Keratinocyte (primary cell): ENCODE results near the gene SEPTIN5. TPM values are rescaled to one million over a fixed set of nuclear protein-coding genes. Genes with fewer than 3 reads are reported as not detected.
A peak's percentile ranks its signal among the peaks of the same experiment; 100 is the strongest.

Source experiments
- DNase-seq: peaks from one replicate; pipeline ENCODE4 v3.0.0-alpha.2; 2011; ENCODE audit warnings: low read depth, missing footprints, low spot score
- FAIRE-seq: peaks from 2 replicates; lab custom pipeline; 2011; peaks lifted over from hg19 to GRCh38; lab: Jason Lieb, UNC
- H2AFZ ChIP-seq: 2 replicates; pipeline ENCODE4 v1.6.0; 2012; ENCODE audit warnings: low read length, control low read depth, inconsistent platforms; ENCODE audit not compliant: control insufficient read depth
- H3K27ac ChIP-seq: 2 replicates; pipeline ENCODE4 v1.5.1; 2011; ENCODE audit warnings: low read length; ENCODE audit not compliant: control insufficient read depth, insufficient read depth
- H3K27me3 ChIP-seq: 3 replicates; pipeline ENCODE4 v1.6.0; 2011; ENCODE audit warnings: low read length; ENCODE audit not compliant: control insufficient read depth, insufficient read depth; ENCODE audit errors: extremely low read depth
- H3K36me3 ChIP-seq, 2 experiments: 2 replicates in 1 of 2; 3 replicates in 1 of 2; pipeline ENCODE4 v1.5.1; 2011; ENCODE audit warnings: low read length in 2 of 2, mild to moderate bottlenecking in 1 of 2; ENCODE audit not compliant: control insufficient read depth in 2 of 2, insufficient read depth in 2 of 2; ENCODE audit errors: extremely low read depth in 1 of 2
- H3K4me1 ChIP-seq: 3 replicates; pipeline ENCODE4 v1.5.1; 2011; ENCODE audit warnings: low read length; ENCODE audit not compliant: control insufficient read depth, insufficient read depth; ENCODE audit errors: extremely low read depth
- H3K4me2 ChIP-seq: 3 replicates; pipeline ENCODE4 v1.6.0; 2011; ENCODE audit warnings: low read depth, low read length; ENCODE audit not compliant: control insufficient read depth, insufficient read depth; ENCODE audit errors: extremely low read depth
- H3K4me3 ChIP-seq, 3 experiments: fragments of 200-600 bp in 1 of 3; sonication (generic) in 1 of 3; 2 replicates in 2 of 3; 3 replicates in 1 of 3; pipeline ENCODE4 v1.5.1; 2011 to 2016; ENCODE audit warnings: low read length in 3 of 3, mild to moderate bottlenecking in 3 of 3, control low read depth in 2 of 3, inconsistent platforms in 1 of 3, low read depth in 1 of 3, mixed read lengths in 1 of 3, mixed run types in 1 of 3, moderate library complexity in 1 of 3; ENCODE audit not compliant: control insufficient read depth in 2 of 3, insufficient read depth in 2 of 3; ENCODE audit errors: extremely low read depth in 1 of 3
- H3K79me2 ChIP-seq: 2 replicates; pipeline ENCODE4 v1.6.0; 2012; ENCODE audit warnings: low read length; ENCODE audit not compliant: control insufficient read depth, insufficient read depth
- H3K9ac ChIP-seq: 3 replicates; pipeline ENCODE4 v1.6.0; 2011; ENCODE audit warnings: low read length; ENCODE audit not compliant: control insufficient read depth, insufficient read depth; ENCODE audit errors: extremely low read depth
- H3K9me1 ChIP-seq: 3 replicates; pipeline ENCODE4 v1.6.0; 2011; ENCODE audit warnings: low read length; ENCODE audit not compliant: control insufficient read depth, insufficient read depth; ENCODE audit errors: extremely low read depth
- H3K9me3 ChIP-seq: 2 replicates; pipeline ENCODE4 v1.5.1; 2012; ENCODE audit warnings: low read depth, low read length; ENCODE audit not compliant: control insufficient read depth
- H4K20me1 ChIP-seq: 3 replicates; pipeline ENCODE4 v1.6.0; 2011; ENCODE audit warnings: low read length; ENCODE audit not compliant: control insufficient read depth, insufficient read depth; ENCODE audit errors: extremely low read depth
- EZH2 ChIP-seq: IDR thresholded peaks from one replicate; pipeline ENCODE4 v1.6.1; 2012; ENCODE audit warnings: inconsistent platforms, mild to moderate bottlenecking, low read length, moderate library complexity
- dilution Hi-C: fragments of 300-500 bp; cut with MboI; formaldehyde crosslinking; loops from one replicate; pipeline ENCODE4 v1.7.0; 2020; ENCODE audit warnings: low sequenced_read_pairs; ENCODE audit not compliant: extremely low pct_ligation_motif_present
- polyA plus RNA-seq, 5 experiments: library from polyadenylated mRNA; depleted of rRNA in 3 of 5; stranded (reverse) in 3 of 5; stranded (forward) in 1 of 5; unstranded in 1 of 5; fragments of >200 nt; gene quantifications; 1 replicate in 1 of 5; 2 replicates in 3 of 5; 3 replicates in 1 of 5; pipeline versions ENCODE4 v1.2.1 to v1.2.3, GENCODE V29; 2011 to 2012; ENCODE audit warnings: missing spikeins in 2 of 5, low read depth in 1 of 5, low replicate concordance in 1 of 5
- TF ChIP-seq, protein P1 (sequence below), 3 experiments: IDR thresholded peaks in 1 of 3; conservative IDR thresholded peaks in 1 of 3; optimal IDR thresholded peaks in 1 of 3; 2 replicates in 2 of 3; 3 replicates in 1 of 3; pipeline versions ENCODE3 to v1.5.1; 2011; ENCODE audit warnings: low read length in 3 of 3, mild to moderate bottlenecking in 3 of 3, moderate library complexity in 2 of 3, control low read depth in 1 of 3, inconsistent platforms in 1 of 3; ENCODE audit not compliant: insufficient read depth in 2 of 3; ENCODE audit errors: extremely low read depth in 1 of 3

SEPTIN5 gene
- polyA plus RNA-seq, 1 donor (not counting 4 experiments of a cell fraction or from before 2014, with no cell fraction given) = 2.2 TPM

DNA sequence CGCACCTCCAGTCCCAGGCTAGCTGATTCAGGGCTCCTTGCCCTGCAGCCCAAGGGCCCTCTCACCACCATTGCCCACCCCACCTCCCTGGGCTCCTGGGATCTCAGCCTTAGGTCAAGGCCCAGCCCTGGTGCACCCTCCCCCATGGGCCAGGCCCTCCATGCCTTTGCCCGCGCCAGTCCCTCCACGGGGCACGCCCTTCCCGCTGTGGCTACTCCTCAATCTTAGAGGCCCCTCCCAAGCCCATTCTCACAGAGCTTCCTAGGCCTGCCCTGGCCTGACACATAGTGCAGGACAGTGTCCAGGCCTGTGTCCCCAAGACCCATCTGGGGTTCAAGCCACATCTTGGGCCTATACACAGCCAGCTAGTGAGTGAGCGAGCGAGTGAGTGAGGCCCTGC lies 15.9 kb downstream of the SEPTIN5 start:
- no peaks in the 10 kb centered on the region for H3K79me2 ChIP-seq
- peaks cover 5% of the 10 kb centered on the region for H4K20me1 ChIP-seq
- FAIRE-seq = no peak
- H3K9me1 ChIP-seq = no peaks in the 10 kb centered on the region
- dilution Hi-C loops = no loop called here
- H3K27ac ChIP-seq = no peak overlapping the region
- DNase-seq = no peak
- no peak overlapping the region for H3K4me2 ChIP-seq
- peaks cover 5% of the 10 kb centered on the region for H3K27me3 ChIP-seq
- H3K36me3 ChIP-seq = no peaks in the 10 kb centered on the region
- H3K9me3 ChIP-seq = no peaks in the 10 kb centered on the region
- no peak for TF ChIP-seq EZH2
- TF ChIP-seq, protein P1, sequence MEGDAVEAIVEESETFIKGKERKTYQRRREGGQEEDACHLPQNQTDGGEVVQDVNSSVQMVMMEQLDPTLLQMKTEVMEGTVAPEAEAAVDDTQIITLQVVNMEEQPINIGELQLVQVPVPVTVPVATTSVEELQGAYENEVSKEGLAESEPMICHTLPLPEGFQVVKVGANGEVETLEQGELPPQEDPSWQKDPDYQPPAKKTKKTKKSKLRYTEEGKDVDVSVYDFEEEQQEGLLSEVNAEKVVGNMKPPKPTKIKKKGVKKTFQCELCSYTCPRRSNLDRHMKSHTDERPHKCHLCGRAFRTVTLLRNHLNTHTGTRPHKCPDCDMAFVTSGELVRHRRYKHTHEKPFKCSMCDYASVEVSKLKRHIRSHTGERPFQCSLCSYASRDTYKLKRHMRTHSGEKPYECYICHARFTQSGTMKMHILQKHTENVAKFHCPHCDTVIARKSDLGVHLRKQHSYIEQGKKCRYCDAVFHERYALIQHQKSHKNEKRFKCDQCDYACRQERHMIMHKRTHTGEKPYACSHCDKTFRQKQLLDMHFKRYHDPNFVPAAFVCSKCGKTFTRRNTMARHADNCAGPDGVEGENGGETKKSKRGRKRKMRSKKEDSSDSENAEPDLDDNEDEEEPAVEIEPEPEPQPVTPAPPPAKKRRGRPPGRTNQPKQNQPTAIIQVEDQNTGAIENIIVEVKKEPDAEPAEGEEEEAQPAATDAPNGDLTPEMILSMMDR (optimal IDR thresholded peaks at IDR 0.05 in 1 of 3, IDR thresholded peaks at IDR 0.05 in 1 of 3, conservative IDR thresholded peaks at IDR 0.05 in 1 of 3; ENCODE audit: extremely low read depth in 1 of 3, insufficient read depth in 2 of 3, low read length in 3 of 3) = no peak
- no peaks in the 10 kb centered on the region for H3K4me1 ChIP-seq
- H3K9ac ChIP-seq = no peak overlapping the region
- H3K4me3 ChIP-seq = no peak overlapping the region
- peak overlapping the region; percentile 80 for H2AFZ ChIP-seq

DNA sequence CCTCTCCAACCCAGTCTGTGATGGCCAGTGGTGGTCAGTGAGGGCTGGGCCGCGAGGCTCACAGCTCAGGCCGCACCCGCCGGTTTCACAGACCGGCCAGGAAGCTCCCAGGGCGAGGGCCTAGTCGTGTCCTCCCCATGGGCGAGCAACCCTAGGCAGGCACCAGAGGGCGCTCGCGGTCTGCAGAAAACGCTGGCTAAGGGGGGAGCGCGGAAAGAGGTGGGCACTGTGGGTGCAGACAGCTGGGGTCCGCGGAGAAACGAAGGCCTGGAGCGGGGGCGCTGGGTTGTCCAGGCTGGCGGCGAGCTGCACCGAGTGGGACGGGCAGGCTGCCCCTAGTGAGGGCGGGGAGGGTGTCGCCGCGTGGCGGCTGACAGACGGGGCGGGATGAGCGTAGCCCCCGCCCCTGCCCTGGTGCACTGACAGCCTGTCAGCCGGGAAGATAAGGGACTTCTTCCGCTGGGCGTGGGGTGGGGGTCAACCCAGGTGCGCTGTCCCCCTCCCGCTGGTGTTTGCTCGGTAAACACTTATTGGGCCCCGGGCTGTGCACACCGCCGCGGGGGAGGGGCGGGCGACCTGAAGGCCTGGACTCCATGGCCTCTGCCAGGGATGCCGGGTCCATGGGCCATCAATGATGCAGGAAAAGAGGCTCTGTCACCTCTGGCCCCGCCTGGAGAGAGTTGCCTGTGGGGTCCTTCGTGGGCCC lies 16.5 kb downstream of the SEPTIN5 start:
- DNase-seq = no peak
- H3K79me2 ChIP-seq = no peaks in the 10 kb centered on the region
- peak overlapping the region; percentile 20 to 59 (median 33) for H3K4me3 ChIP-seq
- H3K4me1 ChIP-seq = no peaks in the 10 kb centered on the region
- peak overlapping the region; percentile 80 for H2AFZ ChIP-seq
- H3K36me3 ChIP-seq = no peaks in the 10 kb centered on the region
- FAIRE-seq = no peak
- H3K9me3 ChIP-seq = no peaks in the 10 kb centered on the region
- no peak overlapping the region for H3K9ac ChIP-seq
- peaks cover 5% of the 10 kb centered on the region for H4K20me1 ChIP-seq
- no peaks in the 10 kb centered on the region for H3K9me1 ChIP-seq
- dilution Hi-C loops = no loop called here
- TF ChIP-seq, protein P1 (optimal IDR thresholded peaks at IDR 0.05 in 1 of 3, IDR thresholded peaks at IDR 0.05 in 1 of 3, conservative IDR thresholded peaks at IDR 0.05 in 1 of 3; ENCODE audit: extremely low read depth in 1 of 3, insufficient read depth in 2 of 3, low read length in 3 of 3) = peak; percentile 74 to 96 (median 91)
- no peak for TF ChIP-seq EZH2
- peak overlapping the region; percentile 77 for H3K4me2 ChIP-seq
- peaks cover 2% of the 10 kb centered on the region for H3K27me3 ChIP-seq
- no peak overlapping the region for H3K27ac ChIP-seq
